ENCODE data around the gene TMEM117.

DNA sequence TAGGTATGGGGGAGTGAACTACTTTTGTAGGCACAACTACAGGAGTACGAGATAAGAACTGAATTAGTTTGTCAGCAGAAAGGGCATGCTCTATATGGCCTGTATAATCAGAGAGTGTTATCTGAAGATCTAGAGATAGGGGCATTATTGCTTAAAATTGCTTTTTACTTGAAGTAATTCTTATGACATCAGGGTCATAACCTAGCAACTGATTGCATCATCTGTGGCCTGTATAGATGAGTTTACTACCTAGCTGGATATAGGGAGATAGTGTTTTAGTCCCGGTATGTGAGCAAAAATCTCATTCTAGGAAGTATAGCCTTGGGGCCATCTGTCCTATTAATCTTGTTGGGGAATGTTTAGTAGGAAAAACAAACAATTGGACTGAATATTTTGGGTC, 142.7 kb downstream of the TMEM117 start:
- no peak for TF ChIP-seq POLR2A (IDR thresholded peaks at IDR 0.05)
- TF ChIP-seq, protein P1, sequence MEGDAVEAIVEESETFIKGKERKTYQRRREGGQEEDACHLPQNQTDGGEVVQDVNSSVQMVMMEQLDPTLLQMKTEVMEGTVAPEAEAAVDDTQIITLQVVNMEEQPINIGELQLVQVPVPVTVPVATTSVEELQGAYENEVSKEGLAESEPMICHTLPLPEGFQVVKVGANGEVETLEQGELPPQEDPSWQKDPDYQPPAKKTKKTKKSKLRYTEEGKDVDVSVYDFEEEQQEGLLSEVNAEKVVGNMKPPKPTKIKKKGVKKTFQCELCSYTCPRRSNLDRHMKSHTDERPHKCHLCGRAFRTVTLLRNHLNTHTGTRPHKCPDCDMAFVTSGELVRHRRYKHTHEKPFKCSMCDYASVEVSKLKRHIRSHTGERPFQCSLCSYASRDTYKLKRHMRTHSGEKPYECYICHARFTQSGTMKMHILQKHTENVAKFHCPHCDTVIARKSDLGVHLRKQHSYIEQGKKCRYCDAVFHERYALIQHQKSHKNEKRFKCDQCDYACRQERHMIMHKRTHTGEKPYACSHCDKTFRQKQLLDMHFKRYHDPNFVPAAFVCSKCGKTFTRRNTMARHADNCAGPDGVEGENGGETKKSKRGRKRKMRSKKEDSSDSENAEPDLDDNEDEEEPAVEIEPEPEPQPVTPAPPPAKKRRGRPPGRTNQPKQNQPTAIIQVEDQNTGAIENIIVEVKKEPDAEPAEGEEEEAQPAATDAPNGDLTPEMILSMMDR (IDR thresholded peaks at IDR 0.05), result no peak

Data from sigmoid colon (tissue), 3 donors.